T-helper 17 cell (primary cell): ENCODE measurements around the gene DALRD3. TPM values are rescaled to one million over a fixed set of nuclear protein-coding genes. Genes with fewer than 3 reads are reported as not detected.

Source experiments
- ATAC-seq: fragments of 150-1000 bp; cut with Tn5 transposase; 2 replicates; pipeline ENCODE4 v1.10.0; 2021; ENCODE audit warnings: mild to moderate bottlenecking, moderate library complexity
- DNase-seq, 3 donors: peaks; one replicate each; pipeline versions ENCODE4 v3.0.0 to v3.0.0-alpha.2; 2020 to 2021
- H3K9me3 ChIP-seq: one replicate; pipeline ENCODE4 v1.7.0; 2013; ENCODE audit warnings: low read length, mild to moderate bottlenecking; ENCODE audit not compliant: control insufficient read depth, poor library complexity, severe bottlenecking
- H3K27ac Mint-ChIP-seq: one replicate; pipeline ENCODE4 v1.8.0; 2022; ENCODE audit warnings: mild to moderate bottlenecking, moderate library complexity, mixed read lengths
- H3K27me3 Mint-ChIP-seq: one replicate; pipeline ENCODE4 v1.8.0; 2022; ENCODE audit warnings: mixed read lengths
- H3K36me3 Mint-ChIP-seq: one replicate; pipeline ENCODE4 v1.8.0; 2022; ENCODE audit warnings: low read depth, mixed read lengths
- H3K4me1 Mint-ChIP-seq: one replicate; pipeline ENCODE4 v1.8.0; 2022; ENCODE audit warnings: mild to moderate bottlenecking, mixed read lengths
- H3K4me3 Mint-ChIP-seq: one replicate; pipeline ENCODE4 v1.8.0; 2022; ENCODE audit warnings: mild to moderate bottlenecking, moderate library complexity, mixed read lengths
- total RNA-seq, 4 donors: library from RNA in 2 of 4; stranded (reverse) in 2 of 4; gene quantifications; one replicate each; pipeline ENCODE4 v1.2.3 and lab custom pipeline; 2022 to 2026

DALRD3 gene, protein sequence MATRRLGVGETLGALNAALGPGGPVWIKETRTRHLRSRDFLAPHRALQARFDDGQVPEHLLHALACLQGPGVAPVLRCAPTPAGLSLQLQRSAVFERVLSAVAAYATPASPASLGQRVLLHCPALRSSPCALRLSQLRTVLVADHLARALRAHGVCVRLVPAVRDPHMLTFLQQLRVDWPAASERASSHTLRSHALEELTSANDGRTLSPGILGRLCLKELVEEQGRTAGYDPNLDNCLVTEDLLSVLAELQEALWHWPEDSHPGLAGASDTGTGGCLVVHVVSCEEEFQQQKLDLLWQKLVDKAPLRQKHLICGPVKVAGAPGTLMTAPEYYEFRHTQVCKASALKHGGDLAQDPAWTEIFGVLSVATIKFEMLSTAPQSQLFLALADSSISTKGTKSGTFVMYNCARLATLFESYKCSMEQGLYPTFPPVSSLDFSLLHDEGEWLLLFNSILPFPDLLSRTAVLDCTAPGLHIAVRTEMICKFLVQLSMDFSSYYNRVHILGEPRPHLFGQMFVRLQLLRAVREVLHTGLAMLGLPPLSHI
- total RNA-seq (10 to 100 TPM; 21.2 to 27.4 TPM), total RNA-seq (lab: John Stamatoyannopoulos, UW) (28.8 to 32.4 reads per million in 2 donors)

DNA sequence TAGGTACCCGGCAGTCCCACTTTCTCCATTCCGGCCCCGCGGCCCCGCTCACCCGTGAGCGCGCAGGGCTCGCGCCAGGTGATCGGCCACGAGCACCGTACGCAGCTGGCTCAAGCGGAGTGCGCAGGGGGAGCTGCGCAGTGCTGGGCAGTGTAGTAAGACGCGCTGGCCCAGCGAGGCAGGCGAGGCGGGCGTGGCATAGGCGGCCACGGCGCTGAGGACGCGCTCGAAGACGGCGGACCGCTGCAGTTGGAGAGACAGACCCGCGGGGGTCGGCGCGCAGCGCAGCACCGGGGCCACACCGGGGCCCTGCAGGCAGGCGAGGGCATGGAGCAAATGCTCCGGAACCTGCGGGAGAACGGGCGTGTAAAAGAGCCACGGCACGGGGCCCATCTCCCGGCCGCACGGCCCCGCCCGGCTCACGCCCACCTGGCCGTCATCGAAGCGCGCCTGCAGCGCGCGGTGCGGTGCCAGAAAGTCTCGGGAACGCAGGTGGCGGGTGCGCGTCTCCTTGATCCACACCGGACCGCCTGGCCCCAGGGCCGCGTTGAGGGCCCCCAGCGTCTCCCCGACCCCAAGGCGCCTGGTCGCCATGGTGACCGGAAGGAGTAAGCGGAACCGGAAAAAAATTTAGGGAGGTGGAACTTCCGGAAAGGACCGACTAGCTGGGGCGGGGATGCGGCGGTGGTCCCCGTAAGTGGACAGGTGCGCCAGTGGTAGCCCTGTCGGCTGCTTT lies at the start of gene DALRD3:
Gene DALRD3 (minus strand): TSS at position 610 of the 736 bp plus-strand sequence. CDS start 16 bp downstream, at position 594.
- DNase-seq (peak; percentile 45 to 53 (median 48)), ATAC-seq (peak; percentile 22)
- H3K9me3 ChIP-seq = no peaks in the 10 kb centered on the region
- Mint-ChIP-seq H3K4me1 (peaks cover 27% of the 10 kb centered on the region), H3K4me3 (peak within 1 kb of the TSS; percentile 96), H3K27ac (peak within 1 kb of the TSS; percentile 93), H3K27me3 (no peaks in the 10 kb centered on the region), H3K36me3 (peaks cover 4% of the 10 kb centered on the region)

GRCh38 chr3:49058011-49058410 lies 39.6 kb upstream of the DALRD3 start:
- DNase-seq = no peak
- no peaks in the 10 kb centered on the region for H3K36me3 Mint-ChIP-seq
- peaks cover 3% of the 10 kb centered on the region for H3K4me1 Mint-ChIP-seq
- H3K9me3 ChIP-seq = no peaks in the 10 kb centered on the region
- H3K27ac Mint-ChIP-seq = no peak overlapping the region
- ATAC-seq = no peak
- no peaks in the 10 kb centered on the region for H3K27me3 Mint-ChIP-seq
- H3K4me3 Mint-ChIP-seq = no peak overlapping the region

GRCh38 chr3:49057268-49057667 lies 38.9 kb upstream of the DALRD3 start:
- no peak overlapping the region for H3K27ac Mint-ChIP-seq
- H3K36me3 Mint-ChIP-seq = peaks cover under 1% of the 10 kb centered on the region
- H3K27me3 Mint-ChIP-seq = no peaks in the 10 kb centered on the region
- DNase-seq = no peak
- ATAC-seq = no peak
- no peak overlapping the region for H3K4me3 Mint-ChIP-seq
- H3K4me1 Mint-ChIP-seq = peaks cover 6% of the 10 kb centered on the region
- no peaks in the 10 kb centered on the region for H3K9me3 ChIP-seq

DNA sequence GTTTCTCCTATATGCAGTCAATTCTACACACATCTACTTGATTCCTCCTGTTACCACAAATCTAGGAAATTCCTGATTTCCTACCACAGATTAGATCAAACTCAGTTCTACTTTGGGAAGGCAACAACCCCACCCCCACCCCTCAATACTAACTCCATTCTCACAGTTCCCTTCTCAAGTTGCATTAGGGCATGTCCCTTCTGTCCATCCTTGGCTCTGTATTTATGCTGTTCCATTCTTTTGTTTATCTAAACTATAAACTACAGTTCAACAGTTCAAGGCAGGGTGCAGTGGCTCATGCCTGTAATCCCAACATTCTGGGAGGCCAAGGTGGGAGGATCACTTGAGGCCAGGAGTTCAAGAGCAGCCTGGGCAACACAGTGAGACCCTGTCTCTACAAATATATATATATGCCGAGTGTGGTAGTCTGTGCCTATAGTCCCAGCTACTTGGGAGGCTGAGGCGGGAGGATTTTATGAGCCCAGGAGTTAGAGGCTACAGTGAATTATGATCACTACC lies 36.0 kb upstream of the DALRD3 start:
- Mint-ChIP-seq H3K36me3 (peaks cover 4% of the 10 kb centered on the region), H3K4me1 (peaks cover 18% of the 10 kb centered on the region)

DNA sequence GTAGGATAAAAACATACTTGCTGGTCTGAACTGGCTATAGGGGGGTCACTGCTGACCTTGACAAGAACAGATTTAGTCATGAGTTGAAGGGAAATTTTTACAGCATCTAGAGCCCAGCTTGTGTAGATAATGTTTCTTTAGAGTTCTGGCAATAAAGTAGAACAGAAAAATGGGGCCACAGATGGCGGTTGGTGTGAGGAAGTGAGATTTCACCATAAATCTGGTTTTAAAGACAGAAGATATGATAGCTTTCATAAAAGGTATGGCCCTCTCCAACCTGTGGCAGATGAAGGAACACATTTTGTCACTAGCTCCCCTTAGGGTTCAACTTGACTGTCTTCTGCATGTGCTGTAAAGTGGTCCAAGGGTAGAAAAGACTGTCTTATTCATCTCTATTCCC lies 35.2 kb upstream of the DALRD3 start:
- no peaks in the 10 kb centered on the region for H3K27me3 Mint-ChIP-seq
- no peak for DNase-seq
- no peak overlapping the region for H3K4me3 Mint-ChIP-seq
- no peak for ATAC-seq
- no peak overlapping the region for H3K27ac Mint-ChIP-seq
- H3K36me3 Mint-ChIP-seq = peaks cover 4% of the 10 kb centered on the region
- peaks cover 18% of the 10 kb centered on the region for H3K4me1 Mint-ChIP-seq
- H3K9me3 ChIP-seq = no peaks in the 10 kb centered on the region

More for the DNA sequence above, 36.0 kb upstream of the DALRD3 start:
- Mint-ChIP-seq H3K27me3 (no peaks in the 10 kb centered on the region), H3K27ac (no peak overlapping the region), H3K4me3 (no peak overlapping the region)
- H3K9me3 ChIP-seq = no peaks in the 10 kb centered on the region
- DNase-seq (no peak), ATAC-seq (no peak)

- Mint-ChIP-seq H3K4me3 (no peak overlapping the region), H3K36me3 (peaks cover 9% of the 10 kb centered on the region), H3K27me3 (no peaks in the 10 kb centered on the region), H3K27ac (peak overlapping the region; percentile 19), H3K4me1 (peaks cover 4% of the 10 kb centered on the region)
- ATAC-seq = no peak
- DNase-seq = no peak
- H3K9me3 ChIP-seq = no peaks in the 10 kb centered on the region
Observed at GRCh38 chr3:49035281-49035680, 16.9 kb upstream of the DALRD3 start.

GRCh38 chr3:49034650-49035049 lies 16.3 kb upstream of the DALRD3 start:
- Mint-ChIP-seq H3K4me3 (no peak overlapping the region), H3K36me3 (peaks cover 9% of the 10 kb centered on the region), H3K27ac (peak overlapping the region; percentile 19), H3K27me3 (no peaks in the 10 kb centered on the region), H3K4me1 (peaks cover 5% of the 10 kb centered on the region)
- DNase-seq (no peak), ATAC-seq (no peak)
- no peaks in the 10 kb centered on the region for H3K9me3 ChIP-seq

DNA sequence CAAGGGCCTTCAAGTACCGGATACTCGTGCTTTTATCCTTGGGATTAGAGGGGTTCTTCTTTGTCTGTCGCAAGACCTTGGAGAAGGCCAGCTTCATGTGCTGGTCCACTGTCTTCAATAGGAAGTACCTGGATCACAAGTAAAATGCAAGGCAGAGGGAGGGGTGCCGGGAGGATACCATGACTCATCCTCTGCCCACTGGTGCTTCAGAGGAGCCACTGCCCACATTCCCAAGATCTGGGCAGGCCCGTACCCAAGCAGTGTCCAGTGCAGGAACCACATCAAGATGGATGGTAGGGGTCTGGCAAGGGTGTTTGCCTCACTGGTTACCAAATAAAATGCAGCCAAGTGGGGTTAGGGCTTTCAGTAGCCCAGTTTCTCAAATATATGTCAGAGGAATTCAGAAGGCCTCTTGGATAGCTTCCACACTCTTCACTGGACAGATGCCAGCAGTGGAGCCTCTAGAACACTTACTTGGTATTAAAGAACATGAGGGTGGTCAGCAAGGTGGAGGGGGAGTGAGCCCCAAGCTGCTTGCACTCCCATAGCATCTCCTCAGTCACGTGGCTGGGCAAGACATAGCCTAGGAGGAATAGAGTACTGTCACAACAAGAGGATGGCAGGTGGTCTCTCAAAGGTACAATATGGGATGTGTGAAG lies 14.4 kb upstream of the DALRD3 start:
- ATAC-seq = no peak
- peaks cover 19% of the 10 kb centered on the region for H3K4me1 Mint-ChIP-seq
- H3K9me3 ChIP-seq = no peaks in the 10 kb centered on the region
- no peaks in the 10 kb centered on the region for H3K27me3 Mint-ChIP-seq
- DNase-seq = no peak
- no peak overlapping the region for H3K4me3 Mint-ChIP-seq
- H3K27ac Mint-ChIP-seq = no peak overlapping the region
- peaks cover 11% of the 10 kb centered on the region for H3K36me3 Mint-ChIP-seq

DNA sequence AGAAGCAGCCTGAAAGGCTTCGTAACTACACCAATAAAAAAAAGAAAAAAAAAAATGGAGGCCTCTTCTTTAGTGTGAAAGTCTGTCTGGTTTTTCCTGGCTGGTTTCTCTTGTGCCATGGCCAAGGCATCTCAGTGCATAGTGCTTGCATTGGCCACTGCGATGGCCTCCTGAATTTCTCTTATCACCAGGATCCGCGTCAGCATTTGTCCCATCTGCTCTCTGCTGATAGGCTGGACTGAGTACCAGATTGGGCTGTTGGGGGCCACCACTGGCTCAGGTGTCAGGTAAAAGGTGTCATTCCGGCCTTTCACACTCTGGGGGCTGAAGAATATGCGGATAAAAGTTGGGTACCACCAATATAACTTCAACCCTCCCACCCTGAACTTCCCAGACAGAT lies 11.9 kb upstream of the DALRD3 start:
- H3K9me3 ChIP-seq = no peaks in the 10 kb centered on the region
- H3K27me3 Mint-ChIP-seq = no peaks in the 10 kb centered on the region
- DNase-seq (no peak), ATAC-seq (no peak)
- peak overlapping the region; percentile 99 for H3K27ac Mint-ChIP-seq
- no peak overlapping the region for H3K4me3 Mint-ChIP-seq
- H3K36me3 Mint-ChIP-seq = peaks cover 9% of the 10 kb centered on the region
- peaks cover 26% of the 10 kb centered on the region for H3K4me1 Mint-ChIP-seq

DNA sequence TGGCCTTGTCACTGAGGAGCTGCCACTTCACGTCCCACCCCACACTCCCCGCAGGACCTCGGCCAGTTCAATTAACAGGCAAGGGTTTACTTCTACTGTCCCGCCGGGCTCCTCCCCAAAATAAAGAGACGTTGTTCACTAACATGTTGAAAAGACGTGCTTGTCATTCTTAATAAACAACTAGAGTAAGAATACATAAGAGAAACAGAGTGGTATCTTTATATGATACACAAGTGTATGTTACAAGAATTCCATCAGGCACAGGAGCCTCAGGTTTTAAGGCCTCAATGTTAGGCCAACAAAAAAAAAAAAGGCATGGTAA lies 11.1 kb upstream of the DALRD3 start:
- H3K9me3 ChIP-seq = no peaks in the 10 kb centered on the region
- peak; percentile 1 for ATAC-seq
- Mint-ChIP-seq H3K27ac (peak overlapping the region; percentile 99), H3K36me3 (peaks cover 9% of the 10 kb centered on the region), H3K4me3 (peak overlapping the region; percentile 97), H3K27me3 (no peaks in the 10 kb centered on the region), H3K4me1 (peaks cover 26% of the 10 kb centered on the region)
- DNase-seq = no peak

DNA sequence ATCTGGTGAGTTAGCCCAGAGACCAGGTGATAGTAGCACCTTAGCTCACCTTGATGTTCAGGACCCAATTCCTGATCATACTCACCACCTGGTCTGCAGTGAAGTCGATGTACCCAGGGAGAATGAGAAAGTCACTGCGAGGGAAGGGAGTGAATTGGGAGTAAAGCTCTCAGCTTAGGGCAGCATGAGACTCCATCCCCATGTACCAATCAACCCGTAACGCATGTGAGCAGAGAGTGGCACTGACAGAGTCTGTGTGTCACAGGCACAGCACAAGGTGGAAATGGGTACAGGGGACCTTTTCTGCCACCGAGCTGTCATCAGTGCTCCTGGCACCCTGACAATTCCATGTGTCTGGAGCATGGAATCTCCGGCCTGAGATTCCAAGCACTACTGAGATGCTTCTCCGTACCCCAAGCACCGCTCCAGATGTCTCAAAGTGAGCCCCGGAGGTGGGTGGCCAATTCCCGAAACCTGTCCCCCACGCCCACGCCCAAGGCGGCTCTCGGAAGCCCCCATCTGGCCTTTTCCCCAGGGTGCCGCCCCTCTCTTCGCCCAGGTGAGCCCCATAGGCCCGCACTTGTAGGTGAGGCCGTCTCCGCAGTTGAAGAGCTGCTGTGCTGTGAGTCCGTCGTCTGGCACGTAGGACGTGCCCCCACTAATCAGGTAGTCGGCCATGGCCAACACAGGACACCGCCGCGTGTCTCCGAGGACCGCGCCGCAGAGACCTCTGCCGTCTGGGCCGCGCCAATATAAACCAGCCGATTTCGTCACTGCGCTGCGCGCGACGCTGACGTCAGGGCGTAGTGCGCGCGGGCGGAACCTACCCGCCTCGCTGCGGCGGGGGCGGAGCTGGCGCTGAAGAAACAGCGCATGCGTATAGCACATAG lies 10.5 kb upstream of the DALRD3 start, which contains the start of gene IMPDH2:
Gene IMPDH2 (minus strand): TSS at position 726 of the 890 bp plus-strand sequence. CDS start 48 bp downstream, at position 678.
- Mint-ChIP-seq H3K4me1 (peaks cover 26% of the 10 kb centered on the region), H3K36me3 (peaks cover 9% of the 10 kb centered on the region), H3K27me3 (no peaks in the 10 kb centered on the region), H3K27ac (peak within 1 kb of the TSS; percentile 99), H3K4me3 (peak within 1 kb of the TSS; percentile 97)
- H3K9me3 ChIP-seq = no peaks in the 10 kb centered on the region
- ATAC-seq (peak; percentile 95), DNase-seq (peak; percentile 87 to 88 (median 88))

- Mint-ChIP-seq H3K27me3 (no peaks in the 10 kb centered on the region), H3K4me1 (peaks cover 26% of the 10 kb centered on the region), H3K27ac (peak overlapping the region; percentile 99), H3K36me3 (peaks cover 9% of the 10 kb centered on the region), H3K4me3 (peak overlapping the region; percentile 97)
- DNase-seq (no peak), ATAC-seq (no peak)
- H3K9me3 ChIP-seq = no peaks in the 10 kb centered on the region
Observed at GRCh38 chr3:49028298-49028672, 9.9 kb upstream of the DALRD3 start.
